NK-92 (cell line): ENCODE measurements around the gene KRTAP10-6.
"Not testable (repeated sequence)": the region's sequence is repeated elsewhere in the genome, so short reads cannot be mapped to it uniquely, and the experiment has no call there.

ENCODE experiments used
- DNase-seq: peaks from one replicate; lab custom pipeline; 2025; ENCODE audit not compliant: unreplicated experiment; lab: John Stamatoyannopoulos, UW

Gene KRTAP10-6

DNA sequence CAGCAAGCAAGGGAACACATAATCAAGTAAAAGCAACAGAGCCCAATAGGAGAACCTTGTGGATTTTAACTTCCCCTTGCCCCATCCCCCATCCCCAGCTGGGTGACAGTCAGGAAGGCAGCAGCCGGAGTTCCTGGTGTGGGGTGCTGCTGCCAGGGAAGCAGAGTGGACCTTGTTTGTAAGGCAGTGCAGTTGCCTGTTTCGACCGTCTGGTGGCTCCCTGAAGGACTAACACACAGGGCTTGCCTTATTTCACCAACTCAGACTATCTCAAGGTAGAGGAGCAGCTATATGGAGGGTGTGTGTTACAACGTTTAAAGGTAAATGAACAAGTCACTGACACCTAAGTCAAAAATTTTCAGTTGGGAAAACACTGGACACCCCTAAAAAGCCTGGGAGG is 26.2 kb upstream of the KRTAP10-6 start:
- DNase-seq: no peak

DNA sequence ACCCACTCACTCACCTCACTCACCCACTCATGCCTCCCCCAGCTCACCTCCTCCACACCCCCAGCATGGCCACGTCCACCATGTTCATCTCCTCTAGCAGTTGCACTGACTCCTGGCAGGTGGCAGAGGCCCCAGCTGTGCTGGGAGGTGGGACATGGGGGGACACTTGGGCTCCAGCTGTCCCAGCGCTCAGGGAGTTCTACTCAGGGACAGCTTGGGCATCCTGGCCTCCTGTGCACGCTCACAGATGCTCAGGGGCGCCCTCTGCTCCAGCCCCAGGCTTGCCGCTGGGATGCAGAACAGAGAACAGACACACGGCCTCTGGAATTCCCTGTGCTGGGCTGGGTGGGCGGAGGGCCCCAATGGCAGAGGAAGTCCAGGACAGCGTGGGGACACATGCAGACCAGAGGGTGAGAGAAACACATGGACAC is 24.8 kb upstream of the KRTAP10-6 start:
- no peak for DNase-seq

DNA sequence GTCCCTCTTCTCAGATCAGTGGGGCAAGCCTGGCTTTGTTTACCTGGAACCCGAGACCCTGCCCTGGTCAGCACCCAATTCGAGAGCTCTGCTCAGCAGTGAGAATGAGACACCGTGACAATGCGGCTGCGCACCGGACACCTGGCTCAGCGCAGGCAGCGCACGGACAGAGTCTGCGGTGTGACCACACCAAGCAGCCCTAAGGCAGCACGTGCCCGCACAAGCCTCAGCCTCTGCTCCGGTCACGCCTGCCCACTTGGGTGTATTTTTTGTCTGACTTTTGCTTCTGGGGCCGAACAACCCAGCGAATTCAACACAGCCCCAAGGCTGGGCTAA is 24.3 kb upstream of the KRTAP10-6 start:
- DNase-seq: no peak

DNA sequence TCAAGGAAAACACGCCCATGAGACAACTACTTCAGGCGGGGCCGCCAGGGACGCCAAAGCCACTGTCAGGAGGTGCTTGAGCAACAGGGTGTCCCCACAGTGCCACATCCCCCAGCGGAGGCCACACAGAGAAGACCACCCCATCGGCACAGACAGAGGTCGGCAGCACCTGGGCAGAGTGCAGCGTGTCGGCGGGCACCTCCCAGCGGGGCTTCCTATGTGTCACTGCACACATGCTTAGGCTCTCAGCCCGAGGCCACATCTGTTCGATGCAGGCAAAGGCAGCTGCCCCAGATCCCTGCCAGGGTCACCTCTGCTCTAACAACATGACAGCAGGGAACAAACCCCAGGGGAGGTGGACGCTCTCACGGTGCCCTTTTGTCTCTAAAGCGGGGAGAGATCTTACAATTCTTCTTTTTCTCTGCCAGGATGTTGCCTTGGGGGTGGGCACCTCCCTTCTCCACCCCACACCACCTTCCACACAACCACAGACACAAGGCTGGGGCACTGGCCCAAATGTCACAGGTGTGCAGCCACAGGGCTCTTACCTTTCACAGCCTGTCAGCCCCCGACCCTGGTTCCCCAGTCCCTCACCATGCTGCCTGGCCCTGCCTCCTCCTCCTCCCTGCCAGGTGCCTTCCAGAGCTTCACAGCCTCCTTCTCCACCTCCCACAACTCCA is 23.7 kb upstream of the KRTAP10-6 start:
- no peak for DNase-seq

DNA sequence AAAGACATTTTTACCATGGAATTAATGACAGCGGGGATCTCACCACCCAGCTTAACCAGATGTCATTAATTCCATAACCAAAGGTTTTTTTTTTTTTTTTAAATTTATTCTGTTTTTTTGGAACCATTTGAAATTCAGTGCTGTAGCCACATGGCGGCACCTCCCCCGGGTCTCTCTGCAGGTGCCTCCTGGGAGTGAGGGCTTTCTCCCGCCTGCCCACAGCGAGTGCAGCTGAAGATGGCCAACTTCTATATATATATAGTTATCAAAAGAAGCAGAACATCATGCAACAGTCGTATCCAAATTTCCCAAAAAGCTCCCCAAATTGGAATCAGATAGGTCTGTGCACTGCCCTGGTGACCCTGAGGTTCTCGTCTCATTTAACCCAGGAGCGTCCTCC is 23.2 kb upstream of the KRTAP10-6 start:
- no peak for DNase-seq

DNA sequence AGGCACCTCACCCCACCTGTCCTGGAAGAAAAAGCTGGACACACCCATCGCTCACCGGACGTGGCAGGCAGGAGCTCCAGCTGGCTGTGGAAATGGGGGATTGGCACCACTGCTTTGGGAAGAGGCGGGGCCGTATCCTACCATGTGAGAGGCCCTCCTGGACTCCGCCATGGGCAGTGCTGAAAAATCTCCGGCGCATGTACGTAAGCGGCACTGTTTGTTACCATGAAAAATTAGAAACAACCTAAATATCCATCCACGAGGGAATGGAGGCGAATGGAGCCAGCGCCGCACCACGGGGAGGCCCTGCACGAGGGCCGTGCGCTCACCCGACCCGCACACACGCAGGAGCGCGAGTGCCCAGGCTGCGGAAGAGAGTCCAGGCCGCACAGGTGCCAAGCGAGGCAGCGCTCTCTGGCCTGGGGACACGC is 22.7 kb upstream of the KRTAP10-6 start:
- no peak for DNase-seq

DNA sequence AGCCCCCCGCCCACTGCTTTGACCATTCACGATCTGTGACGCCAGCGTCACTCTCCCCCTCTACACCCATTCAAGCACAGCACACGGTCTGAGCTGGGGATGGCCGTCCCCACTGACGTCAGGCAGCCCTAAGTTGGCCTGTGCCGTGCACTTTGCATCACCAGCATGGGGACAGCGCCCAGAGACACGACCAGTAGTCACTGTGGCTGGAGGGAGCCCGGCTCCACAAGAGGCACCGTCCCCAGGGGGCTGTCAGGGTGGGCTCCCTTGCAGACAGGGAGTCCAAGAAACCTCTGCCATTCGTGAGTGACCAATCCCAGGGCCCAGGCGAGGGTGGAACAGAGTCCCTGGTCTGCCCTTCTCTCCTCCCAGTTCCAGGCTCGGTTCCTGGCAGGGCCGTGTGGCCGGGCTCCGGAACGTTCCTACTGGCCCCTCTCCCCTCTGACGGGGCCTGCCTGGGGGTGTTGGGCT is 21.9 kb upstream of the KRTAP10-6 start:
- DNase-seq: no peak

DNA sequence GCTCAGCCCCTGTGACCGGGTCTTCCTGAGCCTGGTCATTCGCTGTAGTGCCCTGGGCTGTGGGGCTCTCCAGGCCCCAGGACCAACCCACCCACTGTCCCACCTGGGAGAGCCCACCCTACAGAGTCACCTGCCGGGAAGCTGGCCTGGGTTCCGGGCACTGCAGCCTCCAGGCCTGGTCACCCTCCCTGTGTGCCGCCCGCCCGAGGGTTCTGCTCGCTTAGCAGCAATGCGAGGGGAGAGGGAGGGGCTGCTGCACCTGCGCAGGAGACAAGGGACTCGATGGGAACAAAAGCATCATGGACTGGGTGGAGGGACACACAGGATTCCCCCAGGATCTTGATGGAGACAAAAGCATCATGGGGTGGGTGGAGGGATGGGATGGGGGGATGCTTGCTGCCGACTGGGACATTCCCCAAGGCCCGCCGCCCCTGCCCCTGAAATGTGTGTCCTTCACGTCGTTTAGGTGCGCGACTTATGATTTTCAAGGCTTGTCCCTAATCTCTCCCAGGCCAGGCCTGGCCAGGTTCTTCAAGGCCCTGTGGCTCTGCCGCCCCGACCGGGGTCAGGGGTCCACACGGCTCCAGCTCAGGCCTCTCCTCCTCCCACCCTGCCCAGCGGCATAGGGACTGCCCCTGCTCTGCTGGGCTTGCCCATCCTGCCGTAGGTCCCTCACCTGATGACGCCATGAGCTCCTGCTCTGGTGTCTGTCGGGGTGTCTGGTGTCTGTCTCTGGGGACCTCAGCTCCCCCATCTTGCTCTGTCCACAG is 21.3 kb upstream of the KRTAP10-6 start:
- DNase-seq: no peak

DNA sequence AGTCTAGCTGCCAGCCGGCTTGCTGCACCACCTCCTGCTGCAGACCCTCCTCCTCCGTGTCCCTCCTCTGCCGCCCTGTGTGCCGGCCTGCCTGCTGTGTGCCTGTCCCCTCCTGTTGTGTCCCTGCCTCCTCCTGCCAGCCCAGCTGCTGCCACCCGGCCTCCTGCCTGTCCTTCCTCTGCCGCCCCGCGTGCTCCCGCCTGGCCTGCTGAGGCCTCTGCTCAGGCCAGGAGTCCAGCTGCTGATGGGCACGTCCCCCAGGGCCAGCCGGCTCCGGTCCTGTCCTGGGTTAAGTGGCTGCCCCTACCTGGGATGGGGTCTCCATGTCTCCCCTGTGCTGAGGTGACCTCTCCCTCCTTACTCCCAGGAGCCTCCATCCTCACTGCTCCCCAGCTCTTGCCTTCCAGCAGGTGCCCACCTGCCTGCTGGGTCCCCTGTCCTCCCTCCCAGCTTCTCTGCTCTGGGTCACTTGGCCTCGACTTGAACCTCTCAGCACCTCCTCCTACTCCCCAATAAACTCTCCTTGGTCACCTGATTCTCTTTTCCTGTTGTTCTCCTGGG is 20.4 kb upstream of the KRTAP10-6 start:
- no peak for DNase-seq

DNA sequence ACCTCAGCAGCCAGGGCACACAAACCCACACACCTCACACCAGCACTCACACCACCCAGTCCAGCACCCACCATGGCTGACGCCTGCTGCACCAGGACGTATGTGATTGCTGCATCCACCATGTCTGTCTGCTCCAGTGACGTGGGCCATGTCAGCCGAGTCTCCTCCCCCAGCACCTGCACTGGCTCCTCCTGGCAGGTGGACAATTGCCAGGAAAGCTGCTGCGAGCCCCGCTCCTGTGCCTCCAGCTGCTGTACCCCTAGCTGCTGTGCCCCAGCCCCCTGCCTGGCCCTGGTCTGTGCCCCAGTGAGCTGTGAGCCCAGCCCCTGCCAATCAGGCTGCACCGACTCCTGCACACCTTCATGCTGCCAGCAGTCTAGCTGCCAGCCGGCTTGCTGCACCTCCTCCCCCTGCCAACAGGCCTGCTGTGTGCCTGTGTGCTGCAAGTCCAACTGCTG is 19.8 kb upstream of the KRTAP10-6 start, which contains the start of gene KRTAP10-8:
TSS of gene KRTAP10-8 (plus strand) at position 51 of the 458 bp plus-strand sequence. CDS start at position 73, 22 bp downstream.
- no peak for DNase-seq

DNA sequence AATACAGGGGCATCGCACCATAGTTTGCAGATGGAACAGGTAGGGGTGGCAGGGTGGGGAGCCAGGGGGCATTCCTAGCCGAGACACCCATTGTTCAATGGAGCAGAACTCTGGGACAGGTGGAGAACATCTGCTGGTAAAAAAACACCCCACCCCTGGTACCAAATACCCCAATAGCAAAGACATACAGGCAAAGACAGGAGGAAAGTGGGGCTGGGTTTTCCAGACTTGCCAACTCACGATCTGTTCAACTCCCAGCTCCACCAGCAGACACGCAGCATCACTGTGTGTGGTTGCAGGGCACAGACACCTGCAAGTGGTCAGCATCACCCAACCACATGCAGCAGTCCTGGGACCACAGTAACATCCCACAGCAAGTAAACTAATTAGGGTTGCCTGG is 19.2 kb upstream of the KRTAP10-6 start:
- no peak for DNase-seq

DNA sequence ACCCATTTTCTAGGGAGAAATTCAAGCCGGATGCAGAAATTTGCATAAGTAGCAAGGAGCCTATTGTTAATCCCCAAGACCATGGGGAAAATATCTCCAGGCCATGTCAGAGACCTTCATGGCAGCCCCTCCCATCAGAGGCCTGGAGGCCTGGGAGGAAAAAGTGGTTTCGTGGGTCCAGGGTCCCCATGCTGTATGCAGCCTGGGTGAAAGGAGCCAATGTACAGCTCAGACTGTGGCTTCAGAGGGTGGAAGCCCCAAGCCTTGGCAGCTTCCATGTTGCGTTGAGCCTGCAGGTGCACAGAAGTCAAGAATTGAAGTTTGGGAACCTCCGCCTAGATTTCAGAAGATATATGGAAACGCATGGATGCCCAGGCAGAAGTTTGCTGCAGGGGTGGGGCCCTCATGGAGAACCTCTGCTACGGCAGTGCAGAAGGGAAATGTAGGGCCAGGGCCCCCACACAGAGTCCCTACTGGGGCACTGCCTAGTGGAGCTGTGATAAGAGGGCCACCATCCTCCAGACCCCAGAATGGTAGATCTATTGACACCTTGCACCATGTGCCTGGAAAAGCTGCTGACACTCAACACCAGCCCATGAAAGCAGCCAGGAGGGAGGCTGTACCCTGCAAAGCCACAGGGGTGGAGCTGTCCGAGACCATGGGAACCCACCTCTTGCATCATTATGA is 18.0 kb upstream of the KRTAP10-6 start:
- not testable (repeated sequence) for DNase-seq

DNA sequence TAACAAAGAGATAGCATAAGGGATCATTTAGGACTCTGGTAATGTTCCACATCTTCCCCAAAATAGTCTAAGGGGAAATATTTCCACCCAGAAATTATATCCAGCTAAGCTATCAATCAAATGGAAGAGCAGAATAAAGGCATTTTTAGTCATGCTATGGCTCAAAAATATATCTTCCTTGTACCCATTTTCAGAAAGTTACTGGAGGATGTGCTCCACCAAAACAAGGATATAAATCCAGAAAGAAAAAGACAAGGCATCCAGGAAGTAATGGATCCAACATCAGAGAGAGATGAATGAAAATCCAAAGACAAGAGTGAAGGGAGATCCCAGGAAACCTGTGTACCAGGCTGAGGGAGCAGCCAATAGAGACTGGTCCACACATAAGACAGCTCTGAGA is 16.9 kb upstream of the KRTAP10-6 start:
- no peak for DNase-seq

DNA sequence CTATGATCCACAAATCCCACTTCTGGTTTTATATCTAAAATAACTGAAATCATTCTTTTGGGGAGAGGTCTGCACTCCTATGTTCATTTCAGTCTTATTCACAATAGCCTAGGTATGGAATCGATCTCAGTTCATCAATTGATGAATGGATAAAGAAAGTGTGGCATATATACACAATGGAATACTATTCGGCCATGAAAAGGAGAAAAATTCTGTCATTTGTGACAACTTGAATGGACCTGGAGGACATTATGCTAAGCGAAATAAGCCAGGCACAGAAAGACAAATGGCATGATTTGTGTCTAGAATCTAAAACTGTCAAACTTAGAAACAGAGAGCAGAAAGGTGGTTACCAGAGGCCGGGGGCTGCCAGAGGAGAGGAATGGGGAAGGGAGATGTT is 14.2 kb upstream of the KRTAP10-6 start:
- no peak for DNase-seq

DNA sequence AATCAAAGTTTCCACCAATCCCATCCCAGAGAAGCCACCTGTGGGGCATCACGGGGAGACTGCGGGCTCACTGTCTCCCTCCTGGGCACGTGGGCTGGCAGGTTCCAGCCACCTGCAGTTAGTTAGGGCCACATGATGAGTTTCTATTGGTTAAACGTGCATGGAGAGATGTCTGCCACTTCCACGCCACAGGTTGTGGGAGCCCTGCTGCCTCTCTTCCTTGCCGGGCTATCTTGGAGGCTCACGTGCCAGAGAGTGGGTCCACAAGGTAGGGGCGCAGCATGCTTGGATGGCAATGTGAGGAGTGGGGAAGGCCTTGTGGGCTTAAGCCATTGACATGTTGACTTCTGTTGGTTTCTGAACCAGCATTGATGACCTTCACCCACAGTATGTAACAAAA is 11.6 kb upstream of the KRTAP10-6 start:
- no peak for DNase-seq

DNA sequence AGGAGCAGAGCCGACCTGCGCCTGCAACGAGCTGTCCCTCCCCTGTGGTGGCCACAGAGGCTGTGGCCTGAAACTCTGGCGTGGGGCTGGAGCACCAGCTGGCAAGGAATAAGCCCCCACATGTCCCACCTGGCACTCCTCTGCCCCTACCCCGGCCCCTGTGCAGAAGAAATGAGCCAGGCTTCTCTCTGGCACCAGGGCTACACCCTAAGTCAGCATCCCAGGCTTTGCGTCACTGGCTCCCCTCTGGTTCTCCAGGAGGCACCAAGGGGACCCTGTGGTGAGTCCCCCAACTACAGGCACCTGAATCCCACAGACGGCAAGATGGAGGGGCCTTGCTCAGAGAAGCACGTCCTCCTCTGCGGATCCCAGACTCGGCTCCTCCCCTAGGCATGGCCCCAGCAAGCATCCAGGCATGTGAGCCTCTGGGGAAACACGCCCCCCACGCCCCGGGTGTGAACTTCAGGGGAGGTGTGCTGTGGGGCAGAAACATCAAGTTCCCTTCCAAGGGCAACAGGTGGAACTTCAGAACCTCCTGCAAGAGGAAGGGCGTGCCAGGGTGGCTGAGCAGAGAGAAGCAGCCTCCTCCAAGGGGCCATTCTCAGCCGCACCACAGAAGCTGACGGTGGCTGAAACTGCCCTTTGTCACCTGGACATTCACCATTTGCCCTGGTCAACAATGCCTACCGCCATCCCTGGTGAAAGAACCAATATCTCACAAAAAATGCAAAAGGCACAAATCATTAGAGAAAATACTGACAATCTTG is 11.0 kb upstream of the KRTAP10-6 start:
- no peak for DNase-seq

DNA sequence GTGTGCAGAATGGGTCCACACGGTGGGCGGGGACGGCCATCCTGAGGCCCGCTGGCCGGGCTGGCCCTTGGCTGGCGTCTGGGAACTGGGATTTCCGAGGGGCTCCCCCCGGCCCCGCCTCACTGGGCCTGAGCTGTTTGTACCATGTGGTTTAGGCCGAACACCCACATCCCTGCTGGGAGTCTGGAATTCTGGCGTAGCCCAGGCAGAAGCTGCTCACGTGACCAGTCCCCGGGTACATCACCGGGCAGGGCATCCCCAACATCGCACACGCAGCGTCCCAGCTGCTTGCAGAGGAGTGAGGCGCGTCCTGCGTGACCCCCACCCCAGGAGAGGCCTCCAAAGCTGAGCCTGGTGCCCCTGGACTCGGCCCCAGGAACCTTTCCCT is 10.2 kb upstream of the KRTAP10-6 start:
- DNase-seq: no peak

DNA sequence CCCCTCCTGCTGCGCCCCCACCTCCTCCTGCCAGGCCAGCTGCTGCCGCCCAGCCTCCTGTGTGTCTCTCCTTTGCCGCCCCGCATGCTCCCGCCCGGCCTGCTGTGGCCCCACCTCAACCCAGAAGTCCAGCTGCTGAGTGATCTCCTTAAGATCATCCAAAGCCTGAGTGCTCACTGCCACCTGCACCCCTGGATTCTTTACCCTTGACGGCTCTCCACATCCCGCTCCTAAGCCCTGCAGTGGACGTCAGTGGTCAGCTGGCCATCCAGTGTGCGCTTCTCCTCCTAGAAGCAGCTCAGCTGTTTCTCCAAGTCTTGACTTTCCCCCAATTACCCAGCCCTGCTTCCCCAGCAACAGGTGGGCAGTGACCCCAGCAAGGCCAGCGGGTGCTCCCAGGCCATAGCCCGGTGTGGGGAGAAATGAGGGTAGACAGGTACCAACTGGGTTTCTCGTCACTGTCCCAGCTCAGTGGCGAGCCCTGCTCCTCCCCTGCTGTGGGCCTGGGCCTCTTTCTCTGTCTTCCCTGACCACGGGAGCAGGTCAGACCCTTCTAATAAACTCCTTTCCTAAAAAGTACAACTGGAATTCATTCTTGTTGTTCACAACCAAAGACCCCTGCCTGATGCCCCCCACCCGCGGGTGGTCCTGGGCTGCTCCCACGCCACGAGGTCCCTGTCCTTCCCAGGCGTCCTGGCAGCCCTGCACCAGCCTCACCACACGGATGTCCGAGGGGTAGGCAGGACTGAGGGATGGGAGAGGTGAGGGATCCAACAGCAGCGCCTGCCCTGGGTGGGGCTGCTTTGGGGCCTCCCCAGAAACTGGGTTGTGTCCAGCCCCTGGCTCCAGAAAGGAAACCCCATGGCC is 9.5 kb upstream of the KRTAP10-6 start:
- no peak for DNase-seq

DNA sequence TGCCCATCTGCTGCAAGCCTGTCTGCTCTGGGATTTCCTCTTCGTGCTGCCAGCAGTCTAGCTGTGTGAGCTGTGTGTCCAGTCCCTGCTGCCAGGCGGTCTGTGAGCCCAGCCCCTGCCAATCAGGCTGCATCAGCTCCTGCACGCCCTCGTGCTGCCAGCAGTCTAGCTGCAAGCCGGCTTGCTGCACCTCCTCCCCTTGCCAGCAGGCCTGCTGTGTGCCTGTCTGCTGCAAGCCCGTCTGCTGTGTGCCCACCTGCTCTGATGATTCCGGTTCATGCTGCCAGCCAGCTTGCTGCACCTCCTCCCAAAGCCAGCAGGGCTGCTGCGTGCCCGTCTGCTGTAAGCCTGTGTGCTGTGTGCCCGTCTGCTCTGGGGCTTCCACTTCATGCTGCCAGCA is 8.8 kb upstream of the KRTAP10-6 start:
- DNase-seq: not testable (repeated sequence)
